GM21367 (cell line): ENCODE results near the gene KIF6.
"Not testable (repeated sequence)": the region's sequence is repeated elsewhere in the genome, so short reads cannot be mapped to it uniquely, and the experiment has no call there.

Source experiments
- ATAC-seq: cut with Tn5 transposase; IDR thresholded peaks from one replicate; pipeline ENCODE4 v1.9.1; 2021; ENCODE audit not compliant: unreplicated experiment

Gene KIF6

GRCh38 chr6:39515006-39515405 lies 210.2 kb downstream of the KIF6 start:
- no peak for ATAC-seq

DNA sequence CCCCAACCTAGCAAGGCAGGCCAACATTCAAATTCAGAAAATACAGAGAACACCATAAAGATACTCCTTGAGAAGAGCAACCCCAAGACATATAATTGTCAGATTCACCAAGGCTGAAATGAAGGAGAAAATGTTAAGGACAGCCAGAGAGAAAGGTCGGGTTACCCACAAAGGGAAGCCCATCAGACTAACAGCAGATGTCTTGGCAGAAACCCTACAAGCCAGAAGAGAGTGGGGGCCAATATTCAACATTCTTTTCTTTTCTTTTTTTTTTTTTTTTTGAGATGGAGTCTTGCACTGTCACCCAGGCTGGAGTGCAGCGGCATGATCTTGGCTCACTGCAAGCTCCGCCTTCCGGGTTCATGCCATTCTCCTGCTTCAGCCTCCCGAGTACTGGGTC lies 215.4 kb downstream of the KIF6 start:
- not testable (repeated sequence) for ATAC-seq

DNA sequence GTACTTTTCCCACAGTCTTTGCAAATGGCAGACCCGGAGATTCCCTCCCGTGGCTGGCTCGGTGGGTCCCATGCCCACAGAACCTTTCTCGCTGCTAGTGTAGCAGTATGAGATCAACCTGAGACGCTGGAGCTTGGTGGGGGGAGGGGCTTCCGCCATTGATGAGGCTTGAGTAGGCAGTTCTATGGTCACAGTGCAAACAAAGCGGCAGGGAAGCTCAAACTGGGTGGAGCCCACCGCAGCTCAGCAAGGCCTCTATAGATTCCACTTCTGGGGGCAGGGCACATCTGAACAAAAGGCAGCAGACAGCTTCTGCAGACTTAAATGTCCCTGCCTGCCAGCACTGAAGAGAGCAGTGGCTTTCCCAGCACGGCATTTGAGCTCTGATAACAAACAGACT lies 216.7 kb downstream of the KIF6 start:
- ATAC-seq: no peak

GRCh38 chr6:39507331-39507998 lies 217.7 kb downstream of the KIF6 start:
- ATAC-seq: no peak

- ATAC-seq: not testable (repeated sequence)
Measured at GRCh38 chr6:39502362-39502955, 222.7 kb downstream of the KIF6 start.

GRCh38 chr6:39499053-39499452 lies 226.2 kb downstream of the KIF6 start:
- no peak for ATAC-seq

GRCh38 chr6:39498096-39498495 lies 227.1 kb downstream of the KIF6 start:
- ATAC-seq: no peak

GRCh38 chr6:39496915-39497314 lies 228.3 kb downstream of the KIF6 start:
- no peak for ATAC-seq

GRCh38 chr6:39496456-39496855 lies 228.8 kb downstream of the KIF6 start:
- no peak for ATAC-seq

DNA sequence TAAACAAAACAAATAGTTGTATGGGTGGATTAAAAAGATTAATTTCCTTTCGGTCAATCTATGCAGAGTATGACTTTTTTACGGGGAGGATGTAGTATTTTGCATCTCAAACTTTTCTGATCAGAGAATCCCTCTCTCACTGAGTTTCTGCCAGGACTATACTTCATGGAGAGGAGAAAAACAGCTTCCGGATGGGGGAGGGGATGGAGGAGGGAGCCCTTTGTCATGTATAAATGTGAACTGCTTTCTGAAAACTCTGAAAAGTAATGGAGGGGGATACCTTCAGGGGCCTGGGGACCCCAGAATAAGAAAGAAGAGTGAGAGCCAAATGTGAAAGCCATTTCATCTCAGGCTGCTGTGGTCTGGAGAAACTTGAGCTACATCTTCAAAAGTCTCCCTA lies 229.6 kb downstream of the KIF6 start:
- ATAC-seq: no peak

DNA sequence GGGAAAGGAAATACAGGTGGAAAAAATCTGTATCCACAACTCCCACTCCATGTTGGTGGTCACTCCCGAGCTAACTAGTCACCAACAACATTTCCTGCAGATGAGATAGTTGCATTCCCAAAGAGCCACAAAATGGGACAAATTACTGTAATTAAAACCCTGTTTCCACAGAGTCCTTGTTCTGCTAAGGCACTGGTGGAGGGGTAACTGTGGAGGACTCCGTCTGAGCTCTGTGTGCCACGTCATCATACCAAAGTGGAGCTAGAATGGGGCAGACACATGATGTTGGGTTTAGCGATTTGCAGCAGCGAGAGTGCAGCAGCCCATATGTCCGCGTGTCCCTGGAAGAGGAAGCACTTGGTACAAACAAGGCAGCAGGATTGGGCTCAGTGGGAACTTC lies 230.2 kb downstream of the KIF6 start:
- no peak for ATAC-seq

- ATAC-seq: no peak
Measured at GRCh38 chr6:39493777-39494176, 231.4 kb downstream of the KIF6 start.

- ATAC-seq: no peak
Measured at GRCh38 chr6:39493174-39493573, 232.0 kb downstream of the KIF6 start.

DNA sequence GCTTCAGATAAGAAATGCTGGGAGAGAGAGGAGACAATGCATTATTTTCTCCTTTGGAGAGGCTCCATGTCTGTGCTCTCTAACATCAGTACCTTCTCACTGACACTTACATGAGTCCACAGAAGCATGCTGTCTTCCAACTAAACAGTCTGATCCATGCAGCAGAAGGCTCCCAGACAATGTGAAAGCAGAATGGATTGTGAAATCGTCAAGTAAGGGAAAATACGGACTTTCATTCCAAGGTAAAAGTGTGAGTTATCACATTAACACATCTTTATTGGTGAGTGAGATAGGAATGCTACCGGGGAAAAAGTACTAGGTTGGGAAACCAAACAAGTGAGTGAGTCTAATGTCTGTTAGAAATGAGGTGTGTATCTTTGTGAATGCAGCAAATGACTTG lies 235.1 kb downstream of the KIF6 start:
- no peak for ATAC-seq

DNA sequence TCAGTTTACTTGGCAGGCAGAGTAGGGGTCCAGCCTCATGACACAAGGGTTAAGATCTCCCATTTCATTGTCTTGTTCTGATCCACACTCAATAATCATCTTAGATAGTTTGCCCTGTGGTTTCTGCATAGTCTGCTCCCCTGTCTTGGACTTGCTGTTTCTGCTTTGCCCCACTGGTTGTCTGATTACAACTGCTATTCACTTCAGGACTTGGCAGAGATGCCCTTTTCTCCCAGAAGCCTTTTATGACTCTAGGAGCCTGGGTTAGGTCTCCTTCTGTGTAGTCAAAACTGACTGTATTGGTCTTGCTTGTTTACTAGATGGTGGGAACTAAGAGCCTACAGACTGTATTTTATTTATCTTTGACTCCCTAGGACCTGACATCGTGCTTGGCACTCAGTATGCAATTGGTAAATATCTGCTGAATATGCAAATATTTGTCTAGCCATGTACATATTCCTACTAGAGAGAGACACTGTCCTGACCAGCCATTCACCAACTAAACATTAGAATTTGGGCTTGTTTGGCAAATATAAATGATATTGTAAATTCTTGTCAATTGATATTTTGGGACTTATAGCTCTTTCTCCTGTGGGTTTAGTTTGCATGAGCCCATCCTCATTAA lies 236.8 kb downstream of the KIF6 start:
- no peak for ATAC-seq

DNA sequence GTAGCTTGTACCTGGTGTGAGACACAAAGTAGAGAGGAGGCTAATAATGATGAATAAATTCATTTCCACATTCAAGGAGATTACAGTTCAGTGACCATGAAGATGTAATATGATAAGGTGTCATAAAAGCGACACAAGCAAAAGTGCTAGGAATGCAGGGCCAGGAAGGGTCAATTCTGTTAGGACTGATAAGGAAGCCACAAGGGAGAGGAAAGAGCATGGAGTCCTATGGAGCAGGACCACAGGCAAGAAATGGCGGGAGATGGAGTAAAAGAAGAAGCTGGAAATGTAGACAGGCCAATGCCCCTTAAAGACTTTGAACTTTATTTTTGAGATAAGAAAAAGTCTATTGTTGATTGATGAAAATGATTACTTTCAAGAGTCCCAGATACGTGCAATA lies 240.9 kb downstream of the KIF6 start:
- ATAC-seq: no peak

DNA sequence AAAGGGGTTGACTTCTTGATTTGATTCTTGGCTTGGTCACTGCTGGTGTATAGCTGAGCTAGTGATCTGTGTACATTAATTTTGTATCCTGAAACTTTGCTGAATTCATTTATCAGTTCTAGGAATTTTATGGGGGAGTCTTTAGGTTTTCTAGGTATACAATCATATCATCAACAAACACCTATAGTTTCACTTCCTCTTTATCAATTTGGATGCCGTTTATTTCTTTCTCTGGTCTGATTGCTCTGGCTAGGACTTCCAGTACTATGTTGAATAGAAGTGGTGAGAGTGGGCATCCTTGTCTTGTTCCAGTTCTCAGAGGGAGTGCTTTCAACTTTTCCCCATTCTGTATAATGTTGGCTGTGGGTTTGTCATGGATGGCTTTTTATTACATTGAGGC lies 245.4 kb downstream of the KIF6 start:
- not testable (repeated sequence) for ATAC-seq

- no peak for ATAC-seq
Measured at GRCh38 chr6:39476670-39477069, 248.5 kb downstream of the KIF6 start.

GRCh38 chr6:39476151-39476550 lies 249.1 kb downstream of the KIF6 start:
- ATAC-seq: no peak

GRCh38 chr6:39471954-39472659 lies 253.1 kb downstream of the KIF6 start:
- ATAC-seq: peak; percentile 53

GRCh38 chr6:39470506-39470905 lies 254.7 kb downstream of the KIF6 start:
- ATAC-seq: no peak

- no peak for ATAC-seq
Measured at GRCh38 chr6:39468385-39468784, 256.8 kb downstream of the KIF6 start.
